Loucy (cell line): ENCODE measurements around the gene FANCC.

Experiments
- CTCF ChIP-seq: fragments of 200-600 bp; sonication (generic); conservative IDR thresholded peaks from 2 replicates; pipeline ENCODE4 v1.5.1; 2014; ENCODE audit warnings: mild to moderate bottlenecking, antibody characterized with exemption, low read length
- EZH2phosphoT487 ChIP-seq: fragments of 200-600 bp; IDR thresholded peaks from 2 replicates; pipeline ENCODE4 v1.6.1; 2018; ENCODE audit warnings: antibody characterized with exemption, mild to moderate bottlenecking, moderate library complexity, borderline replicate concordance

- TF ChIP-seq CTCF (no peak), EZH2phosphoT487 (no peak)
These were observed 2.3 kb downstream of the FANCC start for GRCh38 chr9:95315108-95315746.
